HT1080 (cell line): ENCODE data around the gene MARCHF9. TPM values are rescaled to one million over a fixed set of nuclear protein-coding genes. Genes with fewer than 3 reads are reported as not detected.
"Not testable (repeated sequence)": the region's sequence is repeated elsewhere in the genome, so short reads cannot be mapped to it uniquely, and the experiment has no call there.

ENCODE experiments used
- DNase-seq: peaks from one replicate; pipeline ENCODE4 v3.0.0-alpha.2; 2015; ENCODE audit warnings: low read depth
- total RNA-seq: library from RNA; depleted of rRNA; stranded (reverse); fragments of >200 nt; shearing (Covaris generic); gene quantifications from 2 replicates; pipeline ENCODE4 v1.2.3, GENCODE V29; 2014

MARCHF9 gene
- total RNA-seq, 1 experiment from 2014 or later = 15.9 TPM

GRCh38 chr12:57769594-57769993 is 14.7 kb downstream of the MARCHF9 start:
- DNase-seq = no peak

- DNase-seq = no peak
Measured at GRCh38 chr12:57770734-57771133, 15.8 kb downstream of the MARCHF9 start.

- DNase-seq = no peak
Measured at GRCh38 chr12:57771236-57771872, 16.5 kb downstream of the MARCHF9 start.

- DNase-seq = peak; percentile 96
Measured at GRCh38 chr12:57771873-57772428, 17.0 kb downstream of the MARCHF9 start, which contains the start of gene METTL1. TSS of gene METTL1 (minus strand) at chr12:57772105. CDS start at chr12:57772083, 22 bp downstream.

GRCh38 chr12:57772429-57773322 is 17.8 kb downstream of the MARCHF9 start, which contains the start of gene EEF1AKMT3:
TSS of gene EEF1AKMT3 (plus strand) at chr12:57772614. CDS start at chr12:57772725, 111 bp downstream.
- no peak for DNase-seq

- DNase-seq = not testable (repeated sequence)
Measured at GRCh38 chr12:57774634-57775033, 19.7 kb downstream of the MARCHF9 start.

GRCh38 chr12:57775044-57775443 is 20.1 kb downstream of the MARCHF9 start:
- DNase-seq = no peak

- DNase-seq = no peak
Measured at GRCh38 chr12:57775563-57776246, 20.8 kb downstream of the MARCHF9 start.

GRCh38 chr12:57776247-57776587 is 21.3 kb downstream of the MARCHF9 start:
- DNase-seq = no peak

- DNase-seq = no peak
Measured at GRCh38 chr12:57777367-57777766, 22.5 kb downstream of the MARCHF9 start.

- no peak for DNase-seq
Measured at GRCh38 chr12:57777911-57778310, 23.0 kb downstream of the MARCHF9 start.

- no peak for DNase-seq
Measured at GRCh38 chr12:57779736-57780135, 24.8 kb downstream of the MARCHF9 start.

- no peak for DNase-seq
Measured at GRCh38 chr12:57780284-57780897, 25.5 kb downstream of the MARCHF9 start.

- DNase-seq = no peak
Measured at GRCh38 chr12:57781244-57781643, 26.3 kb downstream of the MARCHF9 start.

- no peak for DNase-seq
Measured at GRCh38 chr12:57781801-57782200, 26.9 kb downstream of the MARCHF9 start.

- DNase-seq = no peak
Measured at GRCh38 chr12:57782243-57782607, 27.3 kb downstream of the MARCHF9 start.

GRCh38 chr12:57782608-57783465 is 27.9 kb downstream of the MARCHF9 start, which contains the start of gene TSFM:
TSS of gene TSFM (plus strand) at chr12:57782787. CDS start at chr12:57782802, 15 bp downstream.
- DNase-seq = peak; percentile 84

GRCh38 chr12:57783466-57783801 is 28.5 kb downstream of the MARCHF9 start:
- DNase-seq = no peak

GRCh38 chr12:57783861-57784260 is 29.0 kb downstream of the MARCHF9 start:
- no peak for DNase-seq

GRCh38 chr12:57793920-57794319 is 39.0 kb downstream of the MARCHF9 start:
- DNase-seq = peak; percentile 64
